NOMO-1 treated with dmso at 0.1 percent for 144 hours (cell line): ENCODE results near the gene PRAMEF5.
"Not testable (repeated sequence)": the region's sequence is repeated elsewhere in the genome, so short reads cannot be mapped to it uniquely, and the experiment has no call there.

ENCODE experiments used
- DNase-seq: peaks from one replicate; lab custom pipeline; 2025; ENCODE audit not compliant: unreplicated experiment; lab: John Stamatoyannopoulos, UW

Gene PRAMEF5

DNA sequence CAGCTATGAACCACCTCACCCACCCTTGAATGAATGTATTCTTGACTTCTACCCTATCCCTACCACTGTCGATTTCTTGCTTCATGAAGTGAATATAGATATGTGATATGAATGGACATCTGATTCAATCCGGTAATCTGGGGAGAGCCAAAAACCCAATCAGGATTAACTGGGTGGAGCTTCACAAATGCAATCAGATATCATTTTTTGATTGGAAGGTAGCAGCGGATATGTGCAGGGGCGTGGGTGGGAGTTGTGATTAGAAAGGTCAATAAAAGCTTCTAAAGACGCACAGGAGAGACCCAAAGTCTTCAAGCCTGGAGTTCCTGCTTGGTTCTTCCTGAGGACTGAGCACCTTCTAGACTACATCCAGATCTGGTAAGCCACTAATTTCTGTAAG, at the start of gene PRAMEF5:
TSS of gene PRAMEF5 (plus strand) at position 301 of the 400 bp plus-strand sequence. CDS start 5,071 bp downstream, outside the sequence.
- not testable (repeated sequence) for DNase-seq

DNA sequence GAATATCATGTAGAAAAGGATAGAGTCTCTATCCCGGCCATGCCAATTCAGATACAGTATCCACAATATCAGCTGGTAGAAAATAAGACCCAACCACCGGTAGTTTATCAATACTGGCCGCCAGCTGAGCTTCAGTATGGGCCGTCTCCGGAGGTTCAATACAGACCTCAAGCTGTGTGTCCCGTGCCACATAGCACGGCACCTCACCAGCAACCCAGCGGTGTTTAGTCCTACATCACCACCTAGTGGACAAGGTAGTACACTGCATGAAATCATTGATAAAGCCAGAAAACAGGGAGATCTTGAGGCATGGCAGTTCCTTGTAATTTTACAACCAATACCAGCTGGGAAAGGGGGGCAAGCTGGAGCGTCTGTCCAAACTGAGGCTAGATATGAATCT, 45.3 kb upstream of the PRAMEF5 start:
- not testable (repeated sequence) for DNase-seq

DNA sequence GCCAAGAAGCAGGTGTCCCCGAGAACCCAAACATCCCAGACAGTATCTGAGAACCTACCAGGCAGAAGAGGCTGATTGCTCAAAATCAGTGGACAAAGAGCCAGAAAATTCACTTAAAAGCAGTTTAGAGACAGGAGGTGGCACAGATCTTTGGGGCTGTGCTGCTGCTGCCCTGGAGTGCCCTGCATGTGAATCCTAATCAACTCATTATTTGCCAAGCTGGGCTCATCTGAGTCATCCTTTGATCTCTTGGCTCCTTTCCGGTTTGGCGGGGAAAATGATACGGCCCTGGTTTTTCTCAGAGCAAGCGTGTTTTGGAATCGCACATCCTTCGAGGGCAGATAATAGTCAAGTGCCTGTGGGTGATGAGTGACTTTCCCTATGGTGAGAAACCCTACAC, 37.4 kb upstream of the PRAMEF5 start:
- not testable (repeated sequence) for DNase-seq

DNA sequence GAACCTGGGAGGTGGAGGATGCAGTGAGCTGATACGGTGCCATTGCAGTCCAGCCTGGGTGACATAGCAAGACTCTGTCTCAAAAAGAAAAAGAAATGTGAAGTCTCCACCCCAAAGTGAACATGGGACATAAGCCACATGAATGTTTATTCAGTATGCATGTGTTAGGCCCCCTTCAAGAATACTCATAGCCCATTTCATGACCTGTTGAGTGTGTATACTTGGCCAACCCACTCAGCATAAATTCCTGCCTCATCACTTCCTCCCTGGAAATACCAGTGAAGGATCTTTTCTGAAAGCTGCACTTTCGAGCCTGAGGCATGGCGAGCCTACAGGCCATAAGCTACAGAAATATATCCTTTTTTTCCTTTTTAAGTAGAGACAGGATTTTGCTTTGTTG, 34.8 kb upstream of the PRAMEF5 start:
- not testable (repeated sequence) for DNase-seq

DNA sequence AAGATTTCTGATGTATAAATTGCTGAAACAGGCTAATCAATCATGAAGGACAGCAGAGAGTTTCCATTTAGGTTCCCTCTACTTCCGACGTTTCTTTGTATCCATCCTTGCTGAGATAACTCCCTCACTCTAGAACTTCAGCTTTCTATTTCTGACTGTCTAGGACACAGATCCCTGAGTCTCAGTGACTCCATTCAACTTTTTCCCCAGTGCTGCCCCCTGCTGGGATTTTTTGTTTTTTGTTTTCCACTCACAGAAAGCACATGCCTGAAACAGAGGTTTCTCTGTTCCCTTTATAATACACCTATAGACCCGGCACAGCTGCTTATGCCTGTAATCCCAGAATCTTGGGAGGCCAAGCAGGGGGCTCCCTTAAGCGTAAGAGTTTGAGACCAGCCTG, 31.2 kb upstream of the PRAMEF5 start:
- not testable (repeated sequence) for DNase-seq

DNA sequence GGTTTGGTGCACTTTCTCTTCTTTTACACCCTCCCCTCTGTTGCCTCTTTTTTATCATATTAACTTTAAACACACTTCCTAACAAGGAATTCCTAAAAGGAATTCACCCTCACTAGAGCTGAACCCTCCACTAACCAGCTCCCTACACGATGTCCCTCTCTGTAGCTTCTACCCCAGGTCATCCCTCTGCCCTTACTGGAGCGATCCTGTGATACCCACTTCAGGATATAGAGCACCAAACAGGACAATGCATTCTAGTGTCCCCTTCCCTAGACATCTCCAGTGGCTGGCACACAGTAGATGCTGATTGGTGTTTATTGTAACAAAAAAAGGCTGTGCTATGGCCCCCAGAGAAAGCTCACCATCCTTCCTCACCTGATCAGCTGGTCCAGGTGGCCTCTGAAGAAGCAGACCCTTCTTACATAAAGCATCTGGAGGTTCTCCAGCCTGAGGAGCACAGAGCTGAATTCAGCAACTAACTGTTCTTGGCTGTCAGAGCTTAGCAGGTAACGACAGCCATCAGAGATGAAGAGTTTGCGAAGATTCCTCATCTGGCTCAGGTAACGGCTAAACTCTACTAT, 29.4 kb upstream of the PRAMEF5 start:
- DNase-seq: no peak

DNA sequence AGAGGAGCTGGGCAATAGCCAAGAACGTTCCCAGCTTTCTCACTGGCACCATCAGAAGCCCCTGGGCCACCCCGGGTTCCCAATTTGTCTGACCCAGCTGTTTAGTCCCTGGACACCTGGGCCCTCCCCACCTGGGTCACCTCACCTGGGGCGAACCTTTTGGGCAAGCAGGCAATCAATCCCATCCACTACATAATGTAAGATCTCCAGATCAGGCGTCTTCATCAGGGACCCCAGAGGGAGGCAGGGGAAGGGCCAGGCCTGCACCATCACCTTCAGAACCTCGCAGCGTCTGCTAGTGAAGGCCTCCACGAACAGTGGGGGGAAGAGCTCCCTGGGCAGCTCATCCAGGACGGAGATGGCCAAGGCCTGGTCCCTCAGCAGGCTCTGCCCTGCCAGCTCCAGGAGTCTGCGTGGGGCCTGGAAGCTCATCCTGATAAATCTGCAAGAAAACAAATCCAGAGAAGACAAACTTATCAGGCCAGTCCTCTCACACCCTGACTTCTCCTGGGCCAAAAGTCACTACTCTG, 28.3 kb upstream of the PRAMEF5 start, which contains the start of gene PRAMEF18:
TSS of gene PRAMEF18 (minus strand) at position 480 of the 530 bp plus-strand sequence. CDS start at position 432, 48 bp downstream.
- not testable (repeated sequence) for DNase-seq

DNA sequence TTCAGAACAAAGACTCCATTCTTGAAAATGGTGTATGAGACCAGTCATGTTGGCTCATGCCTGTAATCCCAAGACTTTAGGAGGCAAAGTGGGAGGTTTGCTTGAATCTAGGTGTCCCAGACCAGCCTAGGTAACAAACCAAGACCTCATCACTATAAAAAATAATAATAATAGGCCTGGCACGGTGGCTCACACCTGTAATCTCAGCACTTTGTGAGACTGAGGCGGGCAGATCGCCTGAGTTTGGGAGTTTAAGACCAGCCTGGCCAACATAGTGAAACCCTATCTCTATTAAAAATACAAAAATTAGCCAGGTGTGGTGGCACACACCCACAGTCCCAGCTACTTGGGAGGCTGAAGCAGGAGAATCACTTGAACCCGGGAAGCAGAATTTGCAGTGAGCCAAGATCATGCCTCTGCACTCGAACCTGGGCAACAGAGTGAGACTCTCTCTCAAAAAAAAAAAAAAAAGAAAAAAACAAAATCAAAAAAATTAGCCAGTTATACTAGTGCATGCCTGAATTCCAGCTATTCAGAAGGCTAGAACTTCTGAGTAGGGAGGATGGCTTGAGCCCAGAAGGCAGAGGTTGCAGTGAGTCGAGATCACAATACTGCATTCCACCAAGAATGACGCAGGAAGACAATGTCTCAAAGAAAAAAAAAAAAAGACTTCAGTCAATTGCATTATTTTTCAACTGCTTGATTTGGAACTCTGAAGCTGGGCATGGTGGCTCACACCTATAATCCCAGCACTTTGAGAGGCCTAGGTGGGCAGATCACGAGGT, 26.5 kb upstream of the PRAMEF5 start:
- not testable (repeated sequence) for DNase-seq

DNA sequence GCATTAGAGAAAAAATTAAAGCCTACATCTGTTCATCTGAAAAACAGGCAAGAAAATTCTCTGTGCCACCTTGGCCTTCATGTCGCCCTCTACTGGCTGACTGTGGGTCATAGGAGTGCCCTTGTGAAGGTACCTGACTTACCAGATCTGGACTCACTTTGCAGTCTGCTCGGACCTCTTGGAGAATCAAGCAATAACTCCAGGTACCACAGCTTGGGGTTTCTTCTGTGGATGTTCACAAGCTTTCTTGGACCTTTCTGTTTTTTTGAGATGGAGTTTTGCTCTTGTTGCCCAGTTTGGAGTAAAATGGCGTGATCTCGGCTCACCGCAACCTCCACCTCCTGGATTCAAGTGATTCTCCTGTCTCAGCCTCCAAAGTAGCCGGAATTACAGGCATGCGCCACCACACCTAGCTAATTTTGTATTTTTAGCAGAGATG, 25.6 kb upstream of the PRAMEF5 start:
- DNase-seq: no peak

DNA sequence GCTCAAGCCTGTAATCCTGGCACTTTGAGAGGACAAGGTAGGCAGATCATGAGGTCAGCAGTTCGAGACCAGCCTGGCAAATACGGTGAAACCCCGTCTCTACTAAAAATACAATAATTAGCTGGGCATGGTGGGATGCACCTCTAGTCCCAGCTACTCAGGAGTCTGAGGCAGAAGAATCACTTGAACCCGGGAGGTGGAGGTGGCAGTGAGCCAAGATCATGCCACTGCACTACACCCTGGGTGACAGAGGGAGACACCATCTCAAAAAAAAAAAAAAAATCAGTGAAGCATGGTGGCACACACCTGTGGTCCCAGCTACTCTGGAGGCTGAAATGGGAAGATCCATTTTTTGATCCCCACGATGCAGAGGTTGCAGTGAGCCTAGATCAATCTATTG, 23.9 kb upstream of the PRAMEF5 start:
- not testable (repeated sequence) for DNase-seq

DNA sequence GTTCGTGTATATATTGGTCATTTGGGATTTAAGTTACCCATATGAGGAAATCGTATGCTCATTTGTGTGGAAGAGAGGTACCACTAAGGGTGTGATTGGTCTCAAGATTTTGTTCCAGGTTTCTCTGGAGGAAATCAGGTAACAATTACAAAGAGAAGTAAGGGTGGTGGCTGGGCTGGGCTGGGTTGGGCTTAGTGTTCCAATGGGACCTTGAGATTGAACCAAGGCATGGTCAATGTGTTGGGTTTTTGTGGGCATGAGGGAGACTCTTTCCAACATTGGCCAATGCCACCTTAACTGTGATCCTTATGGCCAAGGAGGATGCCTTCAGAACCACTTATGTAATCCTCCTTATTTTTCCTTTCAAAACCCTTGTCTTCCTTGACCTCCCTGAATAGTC, 23.4 kb upstream of the PRAMEF5 start:
- not testable (repeated sequence) for DNase-seq

DNA sequence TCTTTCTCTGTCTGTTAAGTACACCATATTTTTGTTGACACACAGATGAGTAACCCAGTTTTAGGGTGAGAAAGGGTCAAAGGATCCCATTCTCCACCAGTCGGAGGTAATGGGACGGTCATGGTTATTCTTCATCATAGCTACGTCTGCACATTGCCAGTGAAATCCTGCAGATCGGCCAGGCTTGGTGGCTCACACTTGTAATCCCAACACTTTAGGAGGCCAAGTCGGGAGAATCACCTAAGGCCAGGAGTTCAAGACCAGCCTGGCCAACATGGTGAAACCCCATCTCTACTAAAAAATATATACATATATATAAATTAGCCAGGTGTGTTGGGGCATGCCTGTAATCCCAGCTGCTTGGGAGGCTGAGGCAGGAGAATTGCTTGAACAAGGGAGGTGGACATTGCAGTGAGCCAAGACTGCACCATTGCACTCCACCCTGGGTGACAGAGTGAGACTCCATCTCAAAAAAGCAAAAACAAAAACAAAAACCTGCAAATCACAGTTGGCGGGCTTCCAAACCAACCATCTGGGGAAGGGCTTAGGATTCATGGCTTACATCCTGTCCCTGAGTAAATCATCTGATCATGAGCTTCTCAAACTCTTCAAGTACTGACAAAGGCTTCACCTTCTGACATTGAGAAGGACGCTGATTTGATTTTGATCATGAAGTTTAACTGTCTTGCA, 22.8 kb upstream of the PRAMEF5 start:
- DNase-seq: not testable (repeated sequence)

DNA sequence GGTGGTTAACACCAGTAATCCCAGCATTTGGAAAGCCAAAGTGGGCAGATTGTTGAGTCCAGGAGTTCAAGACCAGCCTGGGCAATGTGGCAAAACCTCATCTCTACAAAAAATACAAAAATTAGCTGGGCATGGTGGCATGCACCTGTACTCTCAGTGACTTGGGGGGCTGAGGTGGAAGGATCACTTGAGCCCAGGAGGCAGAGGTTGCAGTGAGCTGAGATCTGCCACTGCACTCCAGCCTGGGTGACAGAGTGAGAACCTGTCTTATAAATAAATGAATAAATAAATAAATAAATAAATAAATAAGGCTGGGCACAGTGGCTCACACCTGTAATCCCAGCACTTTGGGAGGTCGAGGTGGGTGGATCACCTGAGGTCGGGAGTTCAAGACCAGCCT, 21.9 kb upstream of the PRAMEF5 start:
- not testable (repeated sequence) for DNase-seq

DNA sequence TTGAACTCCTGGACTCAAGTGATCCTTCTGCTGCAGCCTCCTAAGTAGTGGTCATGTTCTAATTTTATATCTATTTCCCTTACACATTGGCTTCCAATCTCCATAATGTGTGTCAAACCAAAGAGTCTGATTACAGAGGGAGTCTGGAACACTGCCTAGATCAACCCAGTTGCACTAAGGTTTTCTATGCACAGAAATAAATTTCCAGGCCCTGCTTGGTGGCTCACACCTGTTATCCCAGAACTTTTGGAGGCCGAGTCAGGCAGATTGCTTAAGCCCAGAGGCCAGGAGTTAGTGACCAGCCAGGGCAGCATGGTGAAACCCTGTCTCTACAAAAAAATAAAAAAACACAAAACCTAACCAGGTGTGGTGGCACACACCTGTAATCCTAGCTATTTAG, 19.9 kb upstream of the PRAMEF5 start:
- not testable (repeated sequence) for DNase-seq

DNA sequence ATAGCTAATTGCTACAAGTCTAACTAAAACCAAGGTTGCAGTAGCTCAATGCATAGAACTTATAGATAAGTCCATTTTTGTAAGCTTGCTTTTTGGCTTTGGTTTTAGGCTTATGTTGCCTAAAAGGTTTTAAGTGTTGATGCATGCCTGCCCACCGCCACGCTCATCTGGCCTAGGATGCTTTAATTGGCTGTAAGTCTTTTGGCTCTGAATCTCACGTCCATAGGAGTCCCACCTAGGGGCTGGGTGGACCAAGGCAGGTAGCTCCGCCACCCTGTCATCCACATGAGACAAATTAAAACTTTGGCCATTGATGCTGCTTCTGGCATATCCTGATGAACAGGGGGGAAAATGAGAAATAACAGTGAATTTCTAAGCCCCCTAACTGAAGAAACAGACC, 16.4 kb upstream of the PRAMEF5 start:
- DNase-seq: not testable (repeated sequence)

DNA sequence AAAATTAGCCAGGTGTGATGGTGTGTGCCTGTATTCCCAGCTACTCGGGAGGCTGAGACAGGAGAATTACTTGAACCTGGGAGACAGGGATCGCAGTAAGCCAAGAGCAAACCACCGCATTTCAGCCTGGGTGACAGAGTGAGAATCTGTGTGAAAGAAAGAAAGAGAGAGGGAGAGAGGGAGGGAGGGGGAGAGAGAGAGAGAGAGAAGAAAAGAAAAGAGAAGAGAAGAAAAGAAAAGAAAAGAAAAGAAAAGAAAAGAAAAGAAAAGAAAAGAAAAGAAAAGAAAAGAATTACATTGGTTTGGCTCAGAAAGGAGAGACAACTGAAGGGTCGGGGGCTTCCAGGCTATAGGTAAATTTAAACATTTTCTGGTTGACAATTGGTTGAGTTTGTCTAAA, 14.4 kb upstream of the PRAMEF5 start:
- not testable (repeated sequence) for DNase-seq

DNA sequence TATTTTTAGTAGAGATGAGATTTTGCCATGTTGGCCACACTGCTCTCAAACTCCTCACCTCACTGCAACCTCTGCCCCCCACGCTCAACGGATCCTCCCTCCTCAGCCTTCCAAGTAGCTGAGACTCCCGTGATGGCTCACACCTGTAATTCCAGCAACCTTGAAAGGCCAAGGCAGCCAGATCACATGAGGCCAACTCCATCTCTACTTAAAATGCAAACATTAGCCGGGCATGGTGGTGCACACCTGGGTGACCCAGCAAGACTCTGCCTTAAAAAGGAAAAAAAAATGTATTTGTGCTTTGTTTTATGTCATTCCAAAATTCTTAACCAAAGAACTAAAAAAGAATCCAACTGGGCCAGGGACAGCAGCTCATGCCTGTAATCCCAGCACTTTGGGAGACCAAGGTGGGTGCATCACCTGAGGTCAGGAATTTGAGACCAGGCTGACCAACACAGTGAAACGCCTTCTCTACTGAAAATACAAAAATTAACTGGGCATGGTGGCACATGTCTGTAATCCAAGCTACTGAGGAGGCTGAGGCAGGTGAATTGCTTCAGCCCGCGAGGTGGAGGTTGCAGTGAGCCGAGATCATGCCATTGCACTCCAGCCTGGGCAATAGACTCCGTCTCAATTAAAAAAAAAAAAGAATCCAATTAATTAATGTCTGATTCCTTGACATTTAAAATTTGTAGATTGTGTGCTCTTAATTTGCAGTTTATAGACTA, 10.3 kb upstream of the PRAMEF5 start:
- DNase-seq: not testable (repeated sequence)

DNA sequence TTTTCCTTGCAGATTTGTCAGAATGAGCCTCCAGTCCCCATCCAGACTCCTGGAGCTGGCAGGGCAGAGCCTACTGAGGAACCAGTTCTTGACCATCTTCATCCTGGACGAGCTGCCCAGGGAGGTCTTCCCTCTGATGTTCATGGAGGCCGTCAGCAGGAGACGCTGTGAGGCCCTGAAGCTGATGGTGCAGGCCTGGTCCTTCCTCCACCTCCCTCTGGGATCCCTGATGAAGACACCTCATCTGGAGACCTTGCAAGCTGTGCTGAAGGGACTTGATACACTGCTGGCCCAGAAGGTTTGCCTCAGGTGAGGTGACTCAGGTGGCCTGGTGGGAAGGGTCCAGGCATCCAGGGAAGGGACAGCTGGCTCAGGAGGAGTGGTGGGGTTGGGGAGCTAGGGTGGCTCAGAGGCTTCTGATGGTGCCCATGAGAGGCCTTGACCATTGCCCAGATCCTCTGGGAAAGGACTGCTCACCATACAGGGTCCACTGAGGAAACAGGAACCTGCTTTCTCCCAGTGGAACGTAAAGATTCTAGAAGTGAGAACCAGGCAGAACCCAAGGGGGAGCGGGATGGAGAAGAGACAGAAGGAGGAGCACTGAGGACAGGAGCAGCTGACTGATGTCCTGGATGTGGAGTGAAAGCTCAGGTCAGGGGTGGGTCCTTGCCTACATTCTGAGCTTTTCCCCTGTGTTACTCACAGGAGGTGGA, 8.0 kb upstream of the PRAMEF5 start:
- DNase-seq: not testable (repeated sequence)

DNA sequence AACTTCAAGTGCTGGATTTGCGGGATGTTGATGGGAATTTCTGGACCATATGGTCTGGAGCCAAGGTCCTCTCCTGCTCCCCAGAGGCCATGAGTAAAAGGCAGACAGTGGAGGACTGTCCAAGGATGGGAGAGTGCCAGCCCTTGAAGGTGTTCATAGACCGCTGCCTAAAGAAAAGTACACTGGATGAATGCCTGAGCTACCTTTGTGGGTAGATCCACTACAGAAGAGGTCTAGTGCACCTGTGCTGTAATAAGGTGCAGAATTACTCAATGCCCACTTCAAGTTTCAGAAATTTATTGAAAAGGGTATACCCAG, 7.5 kb upstream of the PRAMEF5 start:
- not testable (repeated sequence) for DNase-seq

DNA sequence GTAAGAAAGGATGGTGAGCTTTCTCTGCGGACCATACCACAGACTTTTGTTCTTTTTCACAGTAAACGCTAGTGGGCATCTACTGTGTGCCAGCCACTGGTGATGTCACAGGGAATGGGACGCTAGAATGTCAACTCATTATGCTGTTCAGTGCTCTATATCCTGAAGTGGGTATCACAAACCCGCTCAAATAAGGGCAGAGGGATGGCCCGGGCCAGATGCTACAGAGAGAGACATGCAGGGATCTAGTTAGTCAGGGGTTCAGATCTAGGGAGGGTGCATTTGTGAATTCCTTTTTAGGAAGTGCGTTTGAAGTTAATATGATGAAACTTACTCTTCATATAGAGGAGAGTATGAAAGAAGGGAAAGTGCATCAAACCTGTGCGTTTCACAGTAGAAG, 6.9 kb upstream of the PRAMEF5 start:
- not testable (repeated sequence) for DNase-seq
